DMS79 treated with DMSO at 0.1 percent for 48 hours (cell line): ENCODE measurements around the gene SCARF2.
A peak's percentile ranks its signal among the peaks of the same experiment; 100 is the strongest.
"Not testable (repeated sequence)": the region's sequence is repeated elsewhere in the genome, so short reads cannot be mapped to it uniquely, and the experiment has no call there.

Experiments used
- DNase-seq: peaks from one replicate; lab custom pipeline; 2025; lab: John Stamatoyannopoulos, UW

The SCARF2 gene

GRCh38 chr22:20428496-20429253, 8.9 kb downstream of the SCARF2 start:
- DNase-seq = no peak

DNA sequence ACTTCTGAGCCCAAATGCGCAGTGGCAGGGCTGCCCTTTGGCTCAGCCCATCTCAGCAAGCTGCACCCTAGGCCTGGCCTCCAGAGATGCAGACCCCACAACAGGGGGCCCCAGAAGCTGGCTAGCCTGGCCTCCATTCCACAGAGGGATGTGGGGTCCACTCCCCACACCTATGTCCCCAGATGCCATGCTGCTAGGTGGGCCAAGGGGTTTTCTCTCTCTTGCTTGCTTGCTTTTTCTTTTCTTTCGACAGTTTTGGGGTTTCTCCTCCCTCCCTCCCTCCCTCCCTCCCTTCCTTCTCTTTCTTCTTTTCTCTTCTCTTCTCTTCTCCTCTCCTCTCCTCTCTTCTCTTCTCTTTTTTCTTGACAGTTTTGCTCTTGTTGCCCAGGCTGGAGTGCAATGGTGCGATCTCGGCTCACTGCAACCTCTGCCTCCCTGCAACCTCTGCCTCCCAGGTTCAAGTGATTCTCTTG, 9.6 kb downstream of the SCARF2 start:
- no peak for DNase-seq

GRCh38 chr22:20427104-20427944, 10.3 kb downstream of the SCARF2 start:
- DNase-seq = no peak

DNA sequence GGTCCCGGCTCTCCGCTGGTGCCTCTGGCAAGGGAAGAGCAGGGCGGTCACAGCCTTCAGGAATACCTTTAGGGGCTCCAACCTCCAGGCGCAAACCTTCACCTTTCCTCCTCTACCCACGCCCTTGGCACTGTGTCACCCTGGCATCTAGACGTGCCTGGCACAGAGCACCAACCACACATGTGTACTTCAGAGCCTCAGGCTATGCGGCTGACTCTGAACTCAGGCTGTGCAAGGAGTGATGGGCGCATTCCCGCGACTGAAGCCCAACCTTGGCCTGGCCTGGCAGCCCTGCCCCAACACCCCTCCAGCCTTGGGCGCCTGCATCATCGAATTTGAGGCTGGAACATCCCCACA, 11.4 kb downstream of the SCARF2 start:
- DNase-seq = no peak

DNA sequence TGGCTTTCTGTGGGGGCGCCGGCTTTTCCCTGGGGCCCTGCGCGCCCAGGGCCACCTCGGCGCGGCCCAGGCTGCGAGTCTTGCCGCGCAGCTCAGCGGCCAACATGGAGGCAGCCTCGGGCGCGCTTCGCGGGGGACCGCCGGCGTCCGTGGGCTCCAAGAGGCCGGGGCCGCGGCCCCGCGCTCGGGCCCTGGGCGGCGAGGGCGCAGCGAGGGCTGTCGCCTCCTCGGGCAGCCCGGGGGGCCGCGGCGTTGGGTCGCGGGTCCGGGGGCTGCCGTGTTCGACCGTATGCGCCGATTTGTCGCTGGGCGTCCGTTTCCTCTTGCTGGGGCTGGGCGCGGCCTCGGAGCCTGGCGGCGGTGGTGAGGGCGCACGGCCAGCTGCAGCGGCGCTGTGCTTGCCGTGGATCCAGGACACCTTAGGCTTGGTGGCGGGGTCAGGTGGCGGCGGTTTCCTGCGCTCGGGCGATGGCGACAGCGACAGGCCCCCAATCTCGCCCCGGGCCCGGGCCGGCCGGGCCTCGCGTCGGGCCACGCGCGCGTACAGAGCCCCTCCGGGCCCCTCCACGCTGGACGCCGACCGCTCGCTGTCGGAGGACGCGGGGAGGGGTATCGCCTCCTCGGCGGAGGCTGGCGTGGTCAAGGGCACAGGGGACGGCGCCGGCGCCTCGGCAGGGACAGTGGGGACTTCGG, 11.9 kb downstream of the SCARF2 start:
- no peak for DNase-seq

DNA sequence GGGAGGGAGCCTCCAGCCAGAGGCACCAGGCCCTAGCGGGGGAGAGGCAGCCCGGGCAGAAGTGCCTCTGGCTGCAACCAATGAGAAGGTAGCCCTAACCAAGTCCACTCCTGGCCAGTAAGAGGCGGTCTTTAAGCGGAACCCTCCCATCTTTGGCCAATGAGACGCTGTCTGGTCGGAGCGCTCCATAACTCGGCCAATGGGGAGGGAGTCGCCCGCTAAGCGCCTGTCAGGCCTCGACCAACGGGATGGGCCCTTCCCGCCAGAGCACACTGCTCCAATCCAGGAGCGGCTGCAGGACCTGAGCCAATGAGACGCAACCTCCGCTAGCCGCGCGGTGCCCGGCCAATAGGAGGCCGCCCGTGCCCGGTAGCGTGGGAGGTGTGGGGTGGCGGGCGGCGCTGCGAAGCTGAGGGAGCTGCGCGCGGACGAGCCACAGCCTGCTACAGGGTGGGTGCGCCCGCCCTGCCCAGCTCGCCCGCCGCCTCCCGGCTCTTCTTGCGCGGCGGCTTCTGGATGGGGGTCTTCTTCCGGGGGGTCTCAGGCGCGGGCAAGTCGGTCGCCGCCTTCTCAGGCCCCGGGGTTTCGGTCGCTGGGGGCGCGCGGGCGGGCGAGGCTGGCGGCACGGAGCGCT, 12.6 kb downstream of the SCARF2 start:
- DNase-seq = no peak

- no peak for DNase-seq
Observed at GRCh38 chr22:20424568-20424931, 13.1 kb downstream of the SCARF2 start.

DNA sequence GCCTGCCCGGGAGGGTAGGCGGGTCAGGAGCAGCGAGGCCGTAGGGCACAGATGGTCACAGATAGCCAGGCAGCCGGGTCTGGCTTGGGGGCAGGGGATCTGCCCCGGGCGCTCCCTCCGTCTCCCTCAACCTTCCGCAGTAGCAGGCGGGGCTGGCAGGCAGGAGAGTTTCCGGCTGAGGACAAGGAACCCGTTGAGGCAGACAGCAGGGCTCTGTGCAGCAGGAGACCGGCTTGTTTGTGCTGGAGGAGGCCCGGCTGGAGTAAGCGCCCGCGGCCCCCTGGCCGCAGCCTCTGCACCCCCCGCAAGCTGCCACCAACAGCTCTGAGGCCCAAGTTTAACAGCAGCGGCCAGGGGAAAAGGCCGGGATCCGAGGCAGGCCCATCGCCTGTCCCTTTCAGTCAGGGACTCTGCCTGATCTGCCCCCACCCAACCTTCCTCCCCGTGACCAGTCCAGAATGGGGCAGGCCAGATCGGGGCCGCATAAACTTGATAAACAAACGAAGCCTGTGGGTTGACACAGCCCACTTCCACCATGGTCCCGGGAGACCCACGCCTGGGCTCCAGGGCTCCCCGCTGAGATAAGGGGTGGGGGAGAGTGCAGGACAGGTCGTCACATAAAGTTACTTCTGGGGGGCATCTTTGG, 13.6 kb downstream of the SCARF2 start:
- DNase-seq = no peak

- DNase-seq = no peak
Observed at GRCh38 chr22:20423008-20423905, 14.4 kb downstream of the SCARF2 start.

- no peak for DNase-seq
Observed at GRCh38 chr22:20422271-20423007, 15.2 kb downstream of the SCARF2 start.

- DNase-seq = no peak
Observed at GRCh38 chr22:20421507-20421874, 16.1 kb downstream of the SCARF2 start.

DNA sequence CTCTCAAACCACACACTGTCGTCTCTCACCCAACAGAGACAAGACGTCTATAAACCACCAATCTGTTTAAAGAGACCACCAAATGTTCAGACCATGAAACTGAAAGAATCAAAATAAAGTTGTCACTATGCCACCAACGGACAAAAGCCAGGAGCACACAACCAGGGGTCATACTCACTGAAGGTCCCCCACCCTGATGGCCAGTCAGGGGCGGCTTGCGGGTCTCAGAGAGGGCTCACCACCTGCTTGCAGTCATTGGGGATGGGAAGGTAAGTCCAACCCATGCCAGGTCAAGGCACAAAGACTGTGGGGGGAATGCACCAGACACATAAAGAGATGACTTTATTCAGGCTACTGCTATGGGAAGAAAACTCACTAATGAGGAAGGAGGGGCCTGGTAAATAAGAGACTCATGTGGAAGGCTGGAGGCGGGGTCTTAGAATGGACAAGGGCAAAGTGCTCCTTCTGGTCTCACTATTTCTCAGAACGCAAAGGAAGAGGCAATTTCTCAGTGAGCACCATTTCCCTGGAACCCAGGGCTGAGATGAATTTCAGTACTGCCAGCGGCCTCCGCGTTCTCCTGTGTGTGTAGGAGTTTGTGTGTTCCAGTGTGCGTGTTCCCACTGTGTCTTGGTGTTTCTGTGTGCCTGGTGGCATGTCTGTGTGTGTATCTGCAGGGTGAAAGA, 17.3 kb downstream of the SCARF2 start:
- DNase-seq = no peak

GRCh38 chr22:20419664-20419951, 18.0 kb downstream of the SCARF2 start:
- no peak for DNase-seq

GRCh38 chr22:20418211-20418788, 19.3 kb downstream of the SCARF2 start:
- peak; percentile 26 for DNase-seq

DNA sequence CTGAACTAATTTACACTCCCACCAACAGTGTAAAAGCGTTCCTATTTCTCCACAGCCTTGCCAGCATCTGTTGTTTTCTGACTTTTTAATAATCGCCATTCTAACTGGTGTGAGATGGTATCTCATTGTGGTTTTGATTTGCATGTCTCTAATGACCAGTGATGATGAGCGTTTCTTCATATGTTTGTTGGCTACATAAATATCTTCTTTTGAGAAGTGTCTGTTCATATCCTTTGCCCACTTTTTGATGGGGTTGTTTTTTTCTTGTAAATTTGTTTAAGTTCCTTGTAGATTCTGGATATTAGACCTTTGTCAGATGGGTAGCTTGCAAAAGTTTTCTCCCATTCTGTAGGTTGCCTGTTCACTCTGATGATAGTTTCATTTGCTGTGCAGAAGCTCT, 21.9 kb downstream of the SCARF2 start:
- DNase-seq = not testable (repeated sequence)

GRCh38 chr22:20415241-20415640, 22.4 kb downstream of the SCARF2 start:
- DNase-seq = not testable (repeated sequence)

- no peak for DNase-seq
Observed at GRCh38 chr22:20414450-20414849, 23.2 kb downstream of the SCARF2 start.

DNA sequence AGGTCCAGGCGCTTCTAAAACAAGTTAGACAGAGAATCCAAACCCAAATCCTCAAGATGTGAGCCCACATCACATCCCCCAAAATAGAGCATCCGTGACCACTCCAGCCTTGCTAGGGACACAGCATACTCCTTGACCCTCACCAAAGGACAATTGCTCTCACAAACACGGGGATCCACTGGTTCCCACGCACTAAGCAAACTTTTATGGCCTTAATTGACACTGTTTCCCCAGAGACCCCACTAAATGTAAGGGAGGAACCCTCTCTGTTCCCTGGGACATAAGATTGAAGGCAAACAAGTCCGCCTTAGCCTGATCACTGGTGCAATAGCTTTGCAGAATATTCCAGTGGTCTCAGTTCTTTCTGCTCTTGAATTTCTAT, 23.6 kb downstream of the SCARF2 start:
- no peak for DNase-seq
